Choroid plexus epithelial cell (primary cell): ENCODE data around the gene L3MBTL1.

Experiments
- DNase-seq: peaks from one replicate; pipeline ENCODE4 v3.0.0-alpha.2; 2010; ENCODE audit warnings: low read depth
- H3K4me3 ChIP-seq: 2 replicates; pipeline ENCODE4 v1.5.1; 2011; ENCODE audit warnings: low read depth, mild to moderate bottlenecking, control low read depth, low read length, moderate library complexity
- TF ChIP-seq, protein P1 (sequence below): conservative IDR thresholded peaks from 2 replicates; pipeline ENCODE4 v1.5.1; 2011; ENCODE audit warnings: low read depth, mild to moderate bottlenecking, control low read depth, inconsistent platforms, low read length, moderate library complexity

L3MBTL1 gene

GRCh38 chr20:43559147-43559987 is 51.9 kb downstream of the L3MBTL1 start:
- TF ChIP-seq, protein P1, sequence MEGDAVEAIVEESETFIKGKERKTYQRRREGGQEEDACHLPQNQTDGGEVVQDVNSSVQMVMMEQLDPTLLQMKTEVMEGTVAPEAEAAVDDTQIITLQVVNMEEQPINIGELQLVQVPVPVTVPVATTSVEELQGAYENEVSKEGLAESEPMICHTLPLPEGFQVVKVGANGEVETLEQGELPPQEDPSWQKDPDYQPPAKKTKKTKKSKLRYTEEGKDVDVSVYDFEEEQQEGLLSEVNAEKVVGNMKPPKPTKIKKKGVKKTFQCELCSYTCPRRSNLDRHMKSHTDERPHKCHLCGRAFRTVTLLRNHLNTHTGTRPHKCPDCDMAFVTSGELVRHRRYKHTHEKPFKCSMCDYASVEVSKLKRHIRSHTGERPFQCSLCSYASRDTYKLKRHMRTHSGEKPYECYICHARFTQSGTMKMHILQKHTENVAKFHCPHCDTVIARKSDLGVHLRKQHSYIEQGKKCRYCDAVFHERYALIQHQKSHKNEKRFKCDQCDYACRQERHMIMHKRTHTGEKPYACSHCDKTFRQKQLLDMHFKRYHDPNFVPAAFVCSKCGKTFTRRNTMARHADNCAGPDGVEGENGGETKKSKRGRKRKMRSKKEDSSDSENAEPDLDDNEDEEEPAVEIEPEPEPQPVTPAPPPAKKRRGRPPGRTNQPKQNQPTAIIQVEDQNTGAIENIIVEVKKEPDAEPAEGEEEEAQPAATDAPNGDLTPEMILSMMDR, result no peak
- DNase-seq, result no peak

DNA sequence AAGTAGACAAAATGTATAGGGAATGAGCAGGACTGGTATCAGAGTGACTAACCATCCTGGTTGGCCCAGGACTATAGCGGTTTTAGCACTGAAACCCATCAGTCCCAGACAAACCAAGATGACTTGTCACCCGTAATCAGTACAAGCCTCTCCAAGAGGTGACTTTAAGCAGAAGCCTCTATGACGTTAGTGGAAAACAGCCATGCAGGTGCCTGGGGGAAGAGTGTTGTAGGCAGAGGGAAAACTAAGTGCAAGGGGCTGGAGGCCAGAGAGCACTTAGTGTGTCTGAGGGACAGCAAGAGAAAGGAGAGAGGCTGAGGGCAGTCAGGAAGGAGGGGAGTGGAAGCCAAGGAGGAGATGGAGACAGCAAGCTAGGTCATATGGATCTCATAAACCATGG is 53.5 kb downstream of the L3MBTL1 start:
- TF ChIP-seq, protein P1, result no peak
- H3K4me3 ChIP-seq, result no peak overlapping the region
- DNase-seq, result no peak

More at GRCh38 chr20:43559147-43559987, 51.9 kb downstream of the L3MBTL1 start:
- no peak overlapping the region for H3K4me3 ChIP-seq

GRCh38 chr20:43563429-43563828 is 55.9 kb downstream of the L3MBTL1 start:
- TF ChIP-seq, protein P1, result peak; percentile 58
- peak; percentile 62 for DNase-seq
- no peak overlapping the region for H3K4me3 ChIP-seq

DNA sequence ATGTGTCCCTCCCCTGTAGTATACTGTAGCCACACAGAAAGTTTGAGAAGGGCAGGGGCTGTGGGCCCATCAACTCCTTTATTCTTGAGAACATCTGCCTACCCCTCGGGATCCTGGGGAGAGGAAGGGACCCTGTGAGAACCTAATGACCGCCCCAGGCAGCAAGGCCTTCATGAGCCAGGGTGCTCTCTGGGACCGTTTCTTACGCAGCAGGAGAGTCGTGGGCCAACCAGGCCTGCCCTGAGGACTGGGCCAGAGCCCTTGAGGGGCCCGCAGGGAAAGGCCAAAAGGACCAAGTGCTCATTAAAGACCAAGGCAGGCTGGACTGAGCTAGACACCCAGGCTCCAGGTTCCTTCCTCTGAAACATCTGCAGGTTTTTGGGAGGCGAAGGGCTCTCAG is 56.5 kb downstream of the L3MBTL1 start:
- no peak for DNase-seq
- no peak overlapping the region for H3K4me3 ChIP-seq
- TF ChIP-seq, protein P1, result no peak

- DNase-seq, result no peak
- TF ChIP-seq, protein P1, result no peak
- no peak overlapping the region for H3K4me3 ChIP-seq
Measured at GRCh38 chr20:43564455-43564854, 57.0 kb downstream of the L3MBTL1 start.

GRCh38 chr20:43564993-43565757 is 57.7 kb downstream of the L3MBTL1 start:
- TF ChIP-seq, protein P1, result no peak

GRCh38 chr20:43565758-43566104 is 58.2 kb downstream of the L3MBTL1 start:
- DNase-seq, result no peak
- TF ChIP-seq, protein P1, result no peak
- no peak overlapping the region for H3K4me3 ChIP-seq

More at GRCh38 chr20:43564993-43565757, 57.7 kb downstream of the L3MBTL1 start:
- no peak overlapping the region for H3K4me3 ChIP-seq
- DNase-seq, result no peak
